SK-N-SH (cell line): ENCODE measurements around the gene TGFBR3. TPM values are rescaled to one million over a fixed set of nuclear protein-coding genes. Genes with fewer than 3 reads are reported as not detected.

Experiments used
- CTCF ChIA-PET: fragments of 300-600, 350-600 bp; formaldehyde crosslinking; extraction: SDS; loops from one replicate; lab custom pipeline; 2021; lab: Yijun Ruan, JAX
- POLR2A ChIA-PET: fragments of 350-600 bp; sonication (Branson Sonifier 250); formaldehyde crosslinking; extraction: SDS; loops from one replicate; lab custom pipeline; 2020; ENCODE audit warnings: antibody characterized with exemption, inconsistent platforms; lab: Yijun Ruan, JAX
- DNase-seq: peaks from one replicate; pipeline ENCODE4 v3.0.0; 2012
- H2AFZ ChIP-seq: fragments of 200-600 bp; sonication (generic); 2 replicates; pipeline ENCODE4 v1.8.1; 2016; ENCODE audit warnings: antibody characterized with exemption, mild to moderate bottlenecking, low read depth
- H3F3A ChIP-seq: fragments of 200-600 bp; sonication (generic); replicated peaks from 2 replicates; pipeline ENCODE3; 2016; ENCODE audit warnings: antibody characterized with exemption, mild to moderate bottlenecking; ENCODE audit not compliant: insufficient read depth
- H3K27ac ChIP-seq, 2 experiments: fragments of 200-500 bp in 1 of 2; fragments of 200-600 bp in 1 of 2; sonication (Bioruptor generic) in 1 of 2; sonication (generic), shearing (Covaris generic) in 1 of 2; 2 replicates each; pipeline versions ENCODE4 v1.5.1 to v1.6.1; 2014 to 2016; ENCODE audit warnings: low read depth in 2 of 2, inconsistent platforms in 1 of 2, low read length in 1 of 2, mild to moderate bottlenecking in 1 of 2, mixed read lengths in 1 of 2
- H3K27me3 ChIP-seq: fragments of 200-600 bp; sonication (generic), shearing (Covaris generic); 2 replicates; pipeline ENCODE4 v1.6.1; 2016; ENCODE audit warnings: mixed run types; ENCODE audit not compliant: insufficient read depth
- H3K36me3 ChIP-seq, 2 experiments: fragments of 200-500 bp in 1 of 2; fragments of 200-600 bp in 1 of 2; sonication (Bioruptor generic) in 1 of 2; sonication (generic) in 1 of 2; replicated peaks in 1 of 2; 2 replicates each; pipeline versions ENCODE3 to v1.5.1; 2014 to 2016; ENCODE audit warnings: low read length in 1 of 2, mild to moderate bottlenecking in 1 of 2; ENCODE audit not compliant: insufficient read depth in 2 of 2, control insufficient read depth in 1 of 2
- H3K4me1 ChIP-seq, 2 experiments: fragments of 200-500 bp in 1 of 2; fragments of 200-600 bp in 1 of 2; sonication (Bioruptor generic) in 1 of 2; sonication (generic), shearing (Covaris generic) in 1 of 2; 2 replicates each; pipeline versions ENCODE4 v1.5.1 to v1.6.1; 2014 to 2016; ENCODE audit warnings: low read depth in 1 of 2, low read length in 1 of 2, mixed run types in 1 of 2; ENCODE audit not compliant: insufficient read depth in 2 of 2, control insufficient read depth in 1 of 2
- H3K4me2 ChIP-seq: fragments of 200-600 bp; sonication (generic), shearing (Covaris generic); 2 replicates; pipeline ENCODE4 v1.6.1; 2017; ENCODE audit warnings: mixed run types
- H3K4me3 ChIP-seq, 2 experiments: fragments of 200-500 bp in 1 of 2; fragments of 200-600 bp in 1 of 2; sonication (Bioruptor generic) in 1 of 2; sonication (generic), shearing (Covaris generic) in 1 of 2; 2 replicates each; pipeline versions ENCODE4 v1.5.1 to v1.8.1; 2014 to 2016; ENCODE audit warnings: low read depth in 2 of 2, inconsistent platforms in 1 of 2, low read length in 1 of 2, mild to moderate bottlenecking in 1 of 2, mixed read lengths in 1 of 2, moderate library complexity in 1 of 2
- H3K79me2 ChIP-seq: fragments of 200-600 bp; sonication (generic); 2 replicates; pipeline ENCODE4 v1.8.1; 2017; ENCODE audit warnings: mild to moderate bottlenecking; ENCODE audit not compliant: insufficient read depth
- H3K9ac ChIP-seq: fragments of 200-600 bp; sonication (generic); 2 replicates; pipeline ENCODE4 v1.6.1; 2017; ENCODE audit warnings: mixed run types
- H3K9me2 ChIP-seq: fragments of 200-600 bp; sonication (generic); 2 replicates; pipeline ENCODE4 v1.6.1; 2017; ENCODE audit warnings: mixed run types
- H3K9me3 ChIP-seq: fragments of 200-600 bp; sonication (generic); 2 replicates; pipeline ENCODE4 v1.6.1; 2017; ENCODE audit warnings: mixed run types, mild to moderate bottlenecking, moderate library complexity
- H4K20me1 ChIP-seq: fragments of 200-600 bp; sonication (generic); 2 replicates; pipeline ENCODE4 v1.6.1; 2017; ENCODE audit warnings: mild to moderate bottlenecking, mixed run types; ENCODE audit not compliant: insufficient read depth
- EP300 ChIP-seq, 2 experiments: IDR thresholded peaks; 2 replicates each; pipeline versions ENCODE4 v1.4.0 to v1.6.1; 2012; ENCODE audit warnings: borderline replicate concordance in 1 of 2, low read depth in 1 of 2, low read length in 1 of 2
- GABPA ChIP-seq: IDR thresholded peaks from 2 replicates; pipeline ENCODE4 v1.4.0; 2012; ENCODE audit warnings: low read depth, mild to moderate bottlenecking
- JUND ChIP-seq: IDR thresholded peaks from 2 replicates; pipeline ENCODE4 v1.4.0; 2012
- MEF2A ChIP-seq: IDR thresholded peaks from 2 replicates; pipeline ENCODE4 v1.4.0; 2012; ENCODE audit warnings: low read depth, borderline replicate concordance
- NRF1 ChIP-seq: IDR thresholded peaks from 2 replicates; pipeline ENCODE4 v1.6.1; 2012; ENCODE audit warnings: low read depth, mild to moderate bottlenecking, low read length
- POLR2AphosphoS5 ChIP-seq: IDR thresholded peaks from 2 replicates; pipeline ENCODE4 v1.6.1; 2012; ENCODE audit warnings: low read depth, low read length
- RCOR1 ChIP-seq: fragments of 150-350 bp; IDR thresholded peaks from 2 replicates; pipeline ENCODE4 v1.6.1; 2017; ENCODE audit warnings: antibody characterized with exemption, low read length
- RXRA ChIP-seq: IDR thresholded peaks from 2 replicates; pipeline ENCODE4 v1.4.0; 2012; ENCODE audit warnings: low read depth, mild to moderate bottlenecking, borderline replicate concordance
- SMC3 ChIP-seq: IDR thresholded peaks from 2 replicates; pipeline ENCODE4 v1.6.1; 2012; ENCODE audit warnings: low read depth, low read length, improper control_type of control experiment
- TAF1 ChIP-seq: IDR thresholded peaks from 2 replicates; pipeline ENCODE4 v1.6.1; 2012; ENCODE audit warnings: low read depth, mild to moderate bottlenecking, low read length, moderate library complexity, borderline replicate concordance
- TCF12 ChIP-seq: IDR thresholded peaks from 2 replicates; pipeline ENCODE4 v1.4.0; 2012
- WGBS: methylation state at CpG from one replicate; pipeline ENCODE4 v1.1.6; 2017; ENCODE audit warnings: low lambda C conversion rate; 5-methylcytosine and 5-hydroxymethylcytosine counted together
- polyA plus RNA-seq, 3 experiments: library from polyadenylated mRNA; depleted of rRNA; stranded (reverse); fragments of >200 nt; gene quantifications; 2 replicates each; pipeline ENCODE4 v1.2.3, GENCODE V29; 2012
- TF ChIP-seq, protein P1 (sequence below): IDR thresholded peaks from 2 replicates; pipeline ENCODE4 v1.4.0; 2012; ENCODE audit warnings: low read depth
- TF ChIP-seq, protein P2 (sequence below): fragments of 150-350 bp; IDR thresholded peaks from 2 replicates; pipeline ENCODE4 v1.6.1; 2017; ENCODE audit warnings: antibody characterized with exemption, low read length, low read depth, borderline replicate concordance
- TF ChIP-seq, protein P3 (sequence below): fragments of 150-350 bp; IDR thresholded peaks from 2 replicates; pipeline ENCODE4 v1.6.1; 2016; ENCODE audit warnings: mild to moderate bottlenecking, low read depth, low read length
- TF ChIP-seq, protein P4 (sequence below): fragments of 200-600 bp; sonication (generic); IDR thresholded peaks from 2 replicates; pipeline ENCODE4 v1.6.1; 2017; ENCODE audit warnings: antibody characterized with exemption, mild to moderate bottlenecking, moderate library complexity
- TF ChIP-seq, protein P5 (sequence below): IDR thresholded peaks from 2 replicates; pipeline ENCODE4; 2012
- TF ChIP-seq, protein P6 (sequence below): IDR thresholded peaks from 2 replicates; pipeline ENCODE4 v1.4.0; 2012; ENCODE audit warnings: low read depth, borderline replicate concordance
- TF ChIP-seq, protein P7 (sequence below): IDR thresholded peaks from 2 replicates; pipeline ENCODE4 v1.4.0; 2012; ENCODE audit warnings: low read depth, borderline replicate concordance
- TF ChIP-seq, protein P8 (sequence below): IDR thresholded peaks from 2 replicates; pipeline ENCODE4 v1.6.1; 2012; ENCODE audit warnings: mild to moderate bottlenecking, low read depth, low read length, moderate library complexity

TGFBR3 gene
- polyA plus RNA-seq, 1 of the 3 experiments (the other 2 are of a cell fraction): 0.07 TPM

DNA sequence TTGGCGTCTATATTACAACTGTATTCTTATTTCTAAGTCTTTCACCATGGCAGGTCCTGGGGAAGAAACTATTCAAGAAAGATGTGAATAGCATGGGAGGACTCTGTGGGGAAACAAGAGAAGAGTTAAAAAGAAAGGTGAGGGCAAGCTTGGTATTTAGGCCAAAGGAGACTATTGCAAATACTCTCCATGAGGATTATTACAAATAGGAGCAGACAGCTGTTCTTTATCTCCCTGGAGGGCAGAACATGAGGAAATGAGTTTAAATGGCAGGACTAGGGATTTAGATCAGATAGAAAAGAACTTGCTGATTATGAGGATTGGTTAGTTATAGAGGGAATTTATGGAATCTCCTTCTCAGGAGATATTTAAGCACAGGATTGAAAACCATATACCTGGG lies 198.5 kb downstream of the TGFBR3 start:
- no peak overlapping the region for H3K4me3 ChIP-seq
- no peak overlapping the region for H2AFZ ChIP-seq
- no peak overlapping the region for H3K9ac ChIP-seq
- H4K20me1 ChIP-seq: no peaks in the 10 kb centered on the region
- H3K27ac ChIP-seq: no peak overlapping the region
- WGBS: 26% methylated on average over 1 of the region's 1 CpG
- POLR2A ChIA-PET: no interaction called here
- no peaks in the 10 kb centered on the region for H3K79me2 ChIP-seq
- H3K4me1 ChIP-seq: no peaks in the 10 kb centered on the region; a peak in 1 of 4 replicates
- no peaks in the 10 kb centered on the region for H3F3A ChIP-seq
- H3K9me2 ChIP-seq: no peaks in the 10 kb centered on the region
- TF ChIP-seq NRF1 (no peak), RCOR1 (no peak), JUND (no peak), MEF2A (no peak), TAF1 (no peak), EP300 (IDR thresholded peaks at IDR 0.05; ENCODE audit: borderline replicate concordance in 1 of 2, low read depth in 1 of 2, low read length in 1 of 2) (no peak), POLR2AphosphoS5 (no peak), TCF12 (no peak), GABPA (no peak), RXRA (no peak), SMC3 (no peak)
- TF ChIP-seq, protein P1, sequence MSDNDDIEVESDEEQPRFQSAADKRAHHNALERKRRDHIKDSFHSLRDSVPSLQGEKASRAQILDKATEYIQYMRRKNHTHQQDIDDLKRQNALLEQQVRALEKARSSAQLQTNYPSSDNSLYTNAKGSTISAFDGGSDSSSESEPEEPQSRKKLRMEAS: no peak
- TF ChIP-seq, protein P2, sequence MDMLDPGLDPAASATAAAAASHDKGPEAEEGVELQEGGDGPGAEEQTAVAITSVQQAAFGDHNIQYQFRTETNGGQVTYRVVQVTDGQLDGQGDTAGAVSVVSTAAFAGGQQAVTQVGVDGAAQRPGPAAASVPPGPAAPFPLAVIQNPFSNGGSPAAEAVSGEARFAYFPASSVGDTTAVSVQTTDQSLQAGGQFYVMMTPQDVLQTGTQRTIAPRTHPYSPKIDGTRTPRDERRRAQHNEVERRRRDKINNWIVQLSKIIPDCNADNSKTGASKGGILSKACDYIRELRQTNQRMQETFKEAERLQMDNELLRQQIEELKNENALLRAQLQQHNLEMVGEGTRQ: no peak
- TF ChIP-seq, protein P3, sequence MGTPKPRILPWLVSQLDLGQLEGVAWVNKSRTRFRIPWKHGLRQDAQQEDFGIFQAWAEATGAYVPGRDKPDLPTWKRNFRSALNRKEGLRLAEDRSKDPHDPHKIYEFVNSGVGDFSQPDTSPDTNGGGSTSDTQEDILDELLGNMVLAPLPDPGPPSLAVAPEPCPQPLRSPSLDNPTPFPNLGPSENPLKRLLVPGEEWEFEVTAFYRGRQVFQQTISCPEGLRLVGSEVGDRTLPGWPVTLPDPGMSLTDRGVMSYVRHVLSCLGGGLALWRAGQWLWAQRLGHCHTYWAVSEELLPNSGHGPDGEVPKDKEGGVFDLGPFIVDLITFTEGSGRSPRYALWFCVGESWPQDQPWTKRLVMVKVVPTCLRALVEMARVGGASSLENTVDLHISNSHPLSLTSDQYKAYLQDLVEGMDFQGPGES: no peak
- TF ChIP-seq, protein P4, sequence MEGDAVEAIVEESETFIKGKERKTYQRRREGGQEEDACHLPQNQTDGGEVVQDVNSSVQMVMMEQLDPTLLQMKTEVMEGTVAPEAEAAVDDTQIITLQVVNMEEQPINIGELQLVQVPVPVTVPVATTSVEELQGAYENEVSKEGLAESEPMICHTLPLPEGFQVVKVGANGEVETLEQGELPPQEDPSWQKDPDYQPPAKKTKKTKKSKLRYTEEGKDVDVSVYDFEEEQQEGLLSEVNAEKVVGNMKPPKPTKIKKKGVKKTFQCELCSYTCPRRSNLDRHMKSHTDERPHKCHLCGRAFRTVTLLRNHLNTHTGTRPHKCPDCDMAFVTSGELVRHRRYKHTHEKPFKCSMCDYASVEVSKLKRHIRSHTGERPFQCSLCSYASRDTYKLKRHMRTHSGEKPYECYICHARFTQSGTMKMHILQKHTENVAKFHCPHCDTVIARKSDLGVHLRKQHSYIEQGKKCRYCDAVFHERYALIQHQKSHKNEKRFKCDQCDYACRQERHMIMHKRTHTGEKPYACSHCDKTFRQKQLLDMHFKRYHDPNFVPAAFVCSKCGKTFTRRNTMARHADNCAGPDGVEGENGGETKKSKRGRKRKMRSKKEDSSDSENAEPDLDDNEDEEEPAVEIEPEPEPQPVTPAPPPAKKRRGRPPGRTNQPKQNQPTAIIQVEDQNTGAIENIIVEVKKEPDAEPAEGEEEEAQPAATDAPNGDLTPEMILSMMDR: no peak
- TF ChIP-seq, protein P5, sequence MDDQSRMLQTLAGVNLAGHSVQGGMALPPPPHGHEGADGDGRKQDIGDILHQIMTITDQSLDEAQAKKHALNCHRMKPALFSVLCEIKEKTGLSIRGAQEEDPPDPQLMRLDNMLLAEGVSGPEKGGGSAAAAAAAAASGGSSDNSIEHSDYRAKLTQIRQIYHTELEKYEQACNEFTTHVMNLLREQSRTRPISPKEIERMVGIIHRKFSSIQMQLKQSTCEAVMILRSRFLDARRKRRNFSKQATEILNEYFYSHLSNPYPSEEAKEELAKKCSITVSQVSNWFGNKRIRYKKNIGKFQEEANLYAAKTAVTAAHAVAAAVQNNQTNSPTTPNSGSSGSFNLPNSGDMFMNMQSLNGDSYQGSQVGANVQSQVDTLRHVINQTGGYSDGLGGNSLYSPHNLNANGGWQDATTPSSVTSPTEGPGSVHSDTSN: no peak
- TF ChIP-seq, protein P6, sequence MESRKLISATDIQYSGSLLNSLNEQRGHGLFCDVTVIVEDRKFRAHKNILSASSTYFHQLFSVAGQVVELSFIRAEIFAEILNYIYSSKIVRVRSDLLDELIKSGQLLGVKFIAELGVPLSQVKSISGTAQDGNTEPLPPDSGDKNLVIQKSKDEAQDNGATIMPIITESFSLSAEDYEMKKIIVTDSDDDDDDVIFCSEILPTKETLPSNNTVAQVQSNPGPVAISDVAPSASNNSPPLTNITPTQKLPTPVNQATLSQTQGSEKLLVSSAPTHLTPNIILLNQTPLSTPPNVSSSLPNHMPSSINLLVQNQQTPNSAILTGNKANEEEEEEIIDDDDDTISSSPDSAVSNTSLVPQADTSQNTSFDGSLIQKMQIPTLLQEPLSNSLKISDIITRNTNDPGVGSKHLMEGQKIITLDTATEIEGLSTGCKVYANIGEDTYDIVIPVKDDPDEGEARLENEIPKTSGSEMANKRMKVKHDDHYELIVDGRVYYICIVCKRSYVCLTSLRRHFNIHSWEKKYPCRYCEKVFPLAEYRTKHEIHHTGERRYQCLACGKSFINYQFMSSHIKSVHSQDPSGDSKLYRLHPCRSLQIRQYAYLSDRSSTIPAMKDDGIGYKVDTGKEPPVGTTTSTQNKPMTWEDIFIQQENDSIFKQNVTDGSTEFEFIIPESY: no peak
- TF ChIP-seq, protein P7, sequence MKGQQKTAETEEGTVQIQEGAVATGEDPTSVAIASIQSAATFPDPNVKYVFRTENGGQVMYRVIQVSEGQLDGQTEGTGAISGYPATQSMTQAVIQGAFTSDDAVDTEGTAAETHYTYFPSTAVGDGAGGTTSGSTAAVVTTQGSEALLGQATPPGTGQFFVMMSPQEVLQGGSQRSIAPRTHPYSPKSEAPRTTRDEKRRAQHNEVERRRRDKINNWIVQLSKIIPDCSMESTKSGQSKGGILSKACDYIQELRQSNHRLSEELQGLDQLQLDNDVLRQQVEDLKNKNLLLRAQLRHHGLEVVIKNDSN: no peak
- TF ChIP-seq, protein P8, sequence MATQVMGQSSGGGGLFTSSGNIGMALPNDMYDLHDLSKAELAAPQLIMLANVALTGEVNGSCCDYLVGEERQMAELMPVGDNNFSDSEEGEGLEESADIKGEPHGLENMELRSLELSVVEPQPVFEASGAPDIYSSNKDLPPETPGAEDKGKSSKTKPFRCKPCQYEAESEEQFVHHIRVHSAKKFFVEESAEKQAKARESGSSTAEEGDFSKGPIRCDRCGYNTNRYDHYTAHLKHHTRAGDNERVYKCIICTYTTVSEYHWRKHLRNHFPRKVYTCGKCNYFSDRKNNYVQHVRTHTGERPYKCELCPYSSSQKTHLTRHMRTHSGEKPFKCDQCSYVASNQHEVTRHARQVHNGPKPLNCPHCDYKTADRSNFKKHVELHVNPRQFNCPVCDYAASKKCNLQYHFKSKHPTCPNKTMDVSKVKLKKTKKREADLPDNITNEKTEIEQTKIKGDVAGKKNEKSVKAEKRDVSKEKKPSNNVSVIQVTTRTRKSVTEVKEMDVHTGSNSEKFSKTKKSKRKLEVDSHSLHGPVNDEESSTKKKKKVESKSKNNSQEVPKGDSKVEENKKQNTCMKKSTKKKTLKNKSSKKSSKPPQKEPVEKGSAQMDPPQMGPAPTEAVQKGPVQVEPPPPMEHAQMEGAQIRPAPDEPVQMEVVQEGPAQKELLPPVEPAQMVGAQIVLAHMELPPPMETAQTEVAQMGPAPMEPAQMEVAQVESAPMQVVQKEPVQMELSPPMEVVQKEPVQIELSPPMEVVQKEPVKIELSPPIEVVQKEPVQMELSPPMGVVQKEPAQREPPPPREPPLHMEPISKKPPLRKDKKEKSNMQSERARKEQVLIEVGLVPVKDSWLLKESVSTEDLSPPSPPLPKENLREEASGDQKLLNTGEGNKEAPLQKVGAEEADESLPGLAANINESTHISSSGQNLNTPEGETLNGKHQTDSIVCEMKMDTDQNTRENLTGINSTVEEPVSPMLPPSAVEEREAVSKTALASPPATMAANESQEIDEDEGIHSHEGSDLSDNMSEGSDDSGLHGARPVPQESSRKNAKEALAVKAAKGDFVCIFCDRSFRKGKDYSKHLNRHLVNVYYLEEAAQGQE: no peak
- no peaks in the 10 kb centered on the region for H3K9me3 ChIP-seq
- no peaks in the 10 kb centered on the region for H3K36me3 ChIP-seq
- CTCF ChIA-PET: no interaction called here
- DNase-seq: no peak
- no peak overlapping the region for H3K4me2 ChIP-seq
- peaks cover 59% of the 10 kb centered on the region; the same call in 1 of the 2 replicates for H3K27me3 ChIP-seq
